LNCAP (cell line): ENCODE data around the gene CETP.

ENCODE experiments used
- TF ChIP-seq, protein P1 (sequence below): fragments of 450-650 bp; IDR thresholded peaks from 2 replicates; pipeline ENCODE4 v1.5.1; 2017; ENCODE audit warnings: mild to moderate bottlenecking

CETP gene

DNA sequence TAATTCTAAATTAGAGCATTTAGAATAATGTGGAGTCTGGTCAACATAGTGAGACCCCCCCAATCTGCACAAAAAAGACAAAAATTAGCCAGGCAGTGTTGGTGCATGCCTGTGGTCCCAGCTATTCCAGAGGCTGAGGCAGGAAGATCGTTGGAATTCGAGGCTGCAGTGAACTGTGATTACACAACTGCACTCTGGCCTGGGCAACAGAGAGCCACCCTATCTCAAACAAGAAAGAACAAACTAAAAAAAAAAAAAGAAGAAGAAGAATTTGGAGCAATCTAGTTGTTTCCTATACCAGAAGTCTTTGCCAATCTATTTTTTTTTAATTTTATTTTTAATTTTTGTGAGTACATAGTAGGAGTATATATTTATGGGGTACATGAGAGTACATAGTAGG lies 6.0 kb downstream of the CETP start:
- TF ChIP-seq, protein P1, sequence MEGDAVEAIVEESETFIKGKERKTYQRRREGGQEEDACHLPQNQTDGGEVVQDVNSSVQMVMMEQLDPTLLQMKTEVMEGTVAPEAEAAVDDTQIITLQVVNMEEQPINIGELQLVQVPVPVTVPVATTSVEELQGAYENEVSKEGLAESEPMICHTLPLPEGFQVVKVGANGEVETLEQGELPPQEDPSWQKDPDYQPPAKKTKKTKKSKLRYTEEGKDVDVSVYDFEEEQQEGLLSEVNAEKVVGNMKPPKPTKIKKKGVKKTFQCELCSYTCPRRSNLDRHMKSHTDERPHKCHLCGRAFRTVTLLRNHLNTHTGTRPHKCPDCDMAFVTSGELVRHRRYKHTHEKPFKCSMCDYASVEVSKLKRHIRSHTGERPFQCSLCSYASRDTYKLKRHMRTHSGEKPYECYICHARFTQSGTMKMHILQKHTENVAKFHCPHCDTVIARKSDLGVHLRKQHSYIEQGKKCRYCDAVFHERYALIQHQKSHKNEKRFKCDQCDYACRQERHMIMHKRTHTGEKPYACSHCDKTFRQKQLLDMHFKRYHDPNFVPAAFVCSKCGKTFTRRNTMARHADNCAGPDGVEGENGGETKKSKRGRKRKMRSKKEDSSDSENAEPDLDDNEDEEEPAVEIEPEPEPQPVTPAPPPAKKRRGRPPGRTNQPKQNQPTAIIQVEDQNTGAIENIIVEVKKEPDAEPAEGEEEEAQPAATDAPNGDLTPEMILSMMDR: no peak

DNA sequence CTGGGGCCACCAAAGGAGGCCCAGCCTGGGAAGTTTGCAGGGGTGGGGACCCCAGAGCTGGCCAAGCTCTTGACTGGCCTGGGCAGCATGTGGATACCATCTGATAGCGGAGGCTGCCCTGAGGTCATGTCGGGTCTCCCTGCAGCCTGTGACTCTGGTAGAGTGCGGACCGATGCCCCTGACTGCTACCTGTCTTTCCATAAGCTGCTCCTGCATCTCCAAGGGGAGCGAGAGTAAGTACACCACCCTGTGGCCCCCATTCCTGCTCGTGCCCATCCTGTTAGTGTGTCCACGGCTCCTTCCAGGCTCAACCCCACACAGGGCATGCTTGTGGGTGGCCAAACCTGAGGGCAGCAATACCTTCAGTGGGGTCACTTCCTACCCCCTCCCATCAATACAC lies 8.0 kb downstream of the CETP start:
- TF ChIP-seq, protein P1: no peak

DNA sequence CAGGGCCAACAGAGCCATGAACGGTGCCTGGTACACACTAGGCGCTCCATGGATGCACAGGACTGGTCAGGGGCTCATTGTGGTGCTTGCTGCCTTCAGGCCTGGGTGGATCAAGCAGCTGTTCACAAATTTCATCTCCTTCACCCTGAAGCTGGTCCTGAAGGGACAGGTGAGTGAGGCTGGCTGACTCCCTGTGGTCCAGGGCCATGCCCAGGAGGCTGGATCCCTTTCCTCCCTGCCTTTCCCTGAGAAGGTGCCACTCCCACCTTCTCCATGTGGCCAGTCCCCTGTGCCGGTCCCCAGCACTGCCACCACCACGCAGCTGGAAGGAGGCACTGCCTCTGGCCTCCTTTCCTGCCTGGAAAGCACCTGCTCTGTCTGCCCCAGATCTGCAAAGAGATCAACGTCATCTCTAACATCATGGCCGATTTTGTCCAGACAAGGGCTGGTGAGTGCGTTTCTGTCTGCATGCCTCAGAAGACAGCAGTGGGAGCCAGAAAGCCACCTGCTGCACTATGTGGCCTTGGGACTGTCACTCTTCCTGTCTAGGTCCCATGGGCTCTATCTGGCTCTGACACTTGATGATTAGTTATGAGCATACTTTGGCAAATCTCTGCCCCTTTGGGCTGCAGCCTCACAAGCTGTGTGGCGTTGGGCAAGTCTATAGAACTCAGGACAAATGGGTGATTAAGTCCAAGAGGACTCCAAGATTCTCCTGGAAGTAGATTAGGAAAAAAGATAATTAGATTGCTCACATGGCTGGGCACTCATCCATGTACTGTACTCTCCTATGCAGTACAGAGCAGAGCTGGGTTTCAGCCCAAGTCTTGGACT lies 9.4 kb downstream of the CETP start:
- TF ChIP-seq, protein P1: no peak

DNA sequence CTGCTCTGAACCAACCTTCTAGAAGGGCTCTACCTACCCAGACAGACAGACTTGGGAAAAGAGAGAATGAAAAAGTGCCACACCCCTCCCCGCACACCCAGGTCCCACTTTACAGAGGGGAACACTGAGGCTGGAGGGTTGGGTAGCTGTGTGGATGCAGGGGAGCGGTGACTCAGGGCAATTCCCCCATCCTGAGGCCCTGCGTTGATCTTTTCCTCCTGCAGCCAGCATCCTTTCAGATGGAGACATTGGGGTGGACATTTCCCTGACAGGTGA lies 10.0 kb downstream of the CETP start:
- TF ChIP-seq, protein P1: no peak

DNA sequence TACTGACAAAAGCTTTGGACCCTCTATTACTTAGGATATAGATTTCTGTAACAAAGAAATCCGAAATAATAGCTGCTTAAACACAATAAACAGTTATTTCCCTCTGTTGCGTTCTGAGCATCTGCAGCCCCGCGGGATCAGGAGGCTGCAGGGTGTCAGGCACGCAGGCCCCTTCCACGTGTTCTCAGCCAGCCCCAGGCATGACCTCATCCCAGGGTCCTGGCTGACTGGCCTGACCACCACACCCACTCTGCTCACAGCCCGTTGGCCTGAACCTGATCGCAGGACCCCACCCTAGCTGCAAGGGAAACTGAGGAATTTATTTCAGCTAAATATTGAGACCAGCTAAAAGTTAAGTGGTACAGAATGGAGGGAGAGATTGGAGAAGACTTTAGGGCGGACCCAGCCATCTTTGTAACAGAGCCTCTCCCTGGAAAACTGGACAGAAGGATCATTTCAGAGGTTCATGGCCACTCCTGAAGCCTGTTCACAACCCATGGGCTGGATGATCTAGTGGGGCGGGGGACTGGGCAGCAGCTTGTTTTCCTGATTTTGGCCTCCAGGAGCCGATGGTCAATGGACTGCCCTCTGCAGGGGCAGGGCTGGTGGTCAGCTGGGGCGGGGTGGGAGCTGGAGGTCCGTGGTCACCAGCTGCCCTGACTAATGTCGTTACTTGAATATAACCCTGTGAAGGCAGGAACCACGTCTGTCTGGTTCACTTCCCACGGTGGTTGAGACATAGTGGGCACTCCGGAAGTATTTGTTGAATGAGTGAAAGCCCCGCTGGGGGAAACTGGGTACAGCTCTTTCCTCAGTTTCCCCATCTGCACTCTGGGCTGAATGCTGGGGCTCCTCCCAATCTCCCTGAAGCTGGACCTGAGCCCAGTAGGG lies 10.9 kb downstream of the CETP start:
- TF ChIP-seq, protein P1: no peak

DNA sequence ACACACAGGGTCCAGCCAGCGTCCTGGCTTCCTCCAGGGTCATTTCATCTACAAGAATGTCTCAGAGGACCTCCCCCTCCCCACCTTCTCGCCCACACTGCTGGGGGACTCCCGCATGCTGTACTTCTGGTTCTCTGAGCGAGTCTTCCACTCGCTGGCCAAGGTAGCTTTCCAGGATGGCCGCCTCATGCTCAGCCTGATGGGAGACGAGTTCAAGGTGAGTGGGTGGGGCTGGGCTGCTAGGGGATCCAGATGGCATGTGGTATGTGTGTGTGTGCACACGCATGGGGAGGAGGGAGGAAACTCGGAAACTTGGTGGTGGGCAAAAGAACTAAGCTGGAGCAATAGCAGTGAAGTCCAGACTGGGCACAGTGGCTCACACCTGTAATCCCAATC lies 11.5 kb downstream of the CETP start:
- TF ChIP-seq, protein P1: no peak

DNA sequence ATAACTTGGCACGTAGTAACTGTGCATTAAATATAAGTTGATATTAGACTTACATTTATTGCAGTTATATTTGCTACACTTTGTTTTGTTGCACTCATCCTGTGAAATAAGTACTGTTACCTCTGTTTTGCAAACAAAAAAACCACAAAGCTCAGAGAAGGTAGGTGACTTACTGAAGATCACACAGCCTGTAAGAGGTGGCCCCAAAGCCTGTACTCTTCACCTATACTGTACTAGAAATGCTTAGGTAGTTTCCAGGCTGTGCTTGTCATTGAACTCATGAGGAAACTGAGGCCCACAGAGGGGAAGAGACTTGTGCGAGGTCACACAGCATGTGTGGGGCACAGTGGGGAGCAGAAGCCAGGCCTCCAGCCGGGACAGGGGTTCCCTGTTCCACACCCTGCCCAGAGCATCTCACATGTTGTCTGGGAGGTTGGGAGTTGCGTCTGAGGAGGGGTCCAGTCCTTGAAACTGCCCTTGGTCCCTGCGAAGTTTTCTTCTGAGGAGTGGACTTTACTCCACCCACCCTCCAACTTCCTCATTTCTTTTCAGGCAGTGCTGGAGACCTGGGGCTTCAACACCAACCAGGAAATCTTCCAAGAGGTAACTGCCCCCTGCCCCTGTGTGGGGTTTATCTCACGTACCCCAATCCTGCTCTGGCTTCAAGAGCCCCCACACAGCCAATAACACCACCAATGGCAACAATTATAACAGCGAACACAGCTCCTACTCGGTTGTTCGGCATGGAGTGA lies 13.0 kb downstream of the CETP start:
- TF ChIP-seq, protein P1: no peak
